ENCODE measurements around the gene CIRBP. TPM values are rescaled to one million over a fixed set of nuclear protein-coding genes. Genes with fewer than 3 reads are reported as not detected.

Gene CIRBP
- total RNA-seq, 4 donors from 2014 or later = 496 to 546 (median 545) TPM

- TF ChIP-seq CTCF (IDR thresholded peaks at IDR 0.05) (no peak), POLR2A (IDR thresholded peaks at IDR 0.05) (no peak)
- WGBS, 2 donors = 32 to 37% methylated on average over 19 to 34 of the region's 38 CpGs
- no peak for DNase-seq (ENCODE audit: low spot score in 2 of 2)
- intact Hi-C loops (cut with DNase I; ENCODE audit: low total_unique reads) = loop anchor here (10.0 kb wide), 1 partner anchor 68 kb away; a partner anchor contains a TSS
- no peak overlapping the region for H3K4me3 ChIP-seq (ENCODE audit: low read depth, poor library complexity, severe bottlenecking)
These were observed 17.6 kb downstream of the CIRBP start for GRCh38 chr19:1286487-1287353.

GRCh38 chr19:1287354-1288225, 18.5 kb downstream of the CIRBP start:
- 22 to 41% methylated on average over 41 to 44 of the region's 55 CpGs for WGBS, 2 donors
- intact Hi-C loops (cut with DNase I; ENCODE audit: low total_unique reads) = loop anchor here (10.0 kb wide), 1 partner anchor 67 kb away; a partner anchor contains a TSS
- TF ChIP-seq POLR2A (IDR thresholded peaks at IDR 0.05) = no peak
- no peak for TF ChIP-seq CTCF (IDR thresholded peaks at IDR 0.05)
- DNase-seq (ENCODE audit: low spot score in 2 of 2) = no peak
- no peak overlapping the region for H3K4me3 ChIP-seq (ENCODE audit: low read depth, poor library complexity, severe bottlenecking)

- intact Hi-C loops (cut with DNase I; ENCODE audit: low total_unique reads) = loop anchor here (10.0 kb wide), 1 partner anchor 67 kb away; a partner anchor contains a TSS
- DNase-seq (ENCODE audit: low spot score in 2 of 2) = no peak
- no peak overlapping the region for H3K4me3 ChIP-seq (ENCODE audit: low read depth, poor library complexity, severe bottlenecking)
- WGBS, 2 donors = 73 to 77% methylated on average over 16 to 18 of the region's 18 CpGs
- TF ChIP-seq CTCF (IDR thresholded peaks at IDR 0.05) = no peak
- no peak for TF ChIP-seq POLR2A (IDR thresholded peaks at IDR 0.05)
These were observed 19.1 kb downstream of the CIRBP start for GRCh38 chr19:1288226-1288612.

- 63 to 65% methylated on average over 24 to 31 of the region's 41 CpGs for WGBS, 2 donors
- intact Hi-C loops (cut with DNase I; ENCODE audit: low total_unique reads) = loop anchor here (10.0 kb wide), 1 partner anchor 66 kb away; a partner anchor contains a TSS
- no peak for TF ChIP-seq CTCF (IDR thresholded peaks at IDR 0.05)
- TF ChIP-seq POLR2A (IDR thresholded peaks at IDR 0.05) = no peak
- no peak for DNase-seq (ENCODE audit: low spot score in 2 of 2)
- no peak overlapping the region for H3K4me3 ChIP-seq (ENCODE audit: low read depth, poor library complexity, severe bottlenecking)
These were observed 19.9 kb downstream of the CIRBP start for GRCh38 chr19:1288833-1289685.

GRCh38 chr19:1289686-1290025, 20.5 kb downstream of the CIRBP start:
- intact Hi-C loops (cut with DNase I; ENCODE audit: low total_unique reads) = loop anchor here (10.0 kb wide), 1 partner anchor 65 kb away; a partner anchor contains a TSS
- no peak for TF ChIP-seq POLR2A (IDR thresholded peaks at IDR 0.05)
- no peak for TF ChIP-seq CTCF (IDR thresholded peaks at IDR 0.05)
- no peak overlapping the region for H3K4me3 ChIP-seq (ENCODE audit: low read depth, poor library complexity, severe bottlenecking)
- no peak for DNase-seq (ENCODE audit: low spot score in 2 of 2)
- WGBS, 2 donors = 62 to 66% methylated on average over 11 to 15 of the region's 19 CpGs
